HG02938 (cell line): Measurements from ENCODE around the gene IRS2.
"Not testable (repeated sequence)": the region's sequence is repeated elsewhere in the genome, so short reads cannot be mapped to it uniquely, and the experiment has no call there.

Experiments used
- ATAC-seq: cut with Tn5 transposase; IDR thresholded peaks from one replicate; pipeline ENCODE4 v1.9.1; 2021; ENCODE audit warnings: mild to moderate bottlenecking, moderate library complexity; ENCODE audit not compliant: unreplicated experiment

Gene IRS2

GRCh38 chr13:109786457-109787134 is at the start of gene IRS2:
Gene IRS2, minus strand, starts transcription at chr13:109786583. Its CDS starts 530 bp downstream, at chr13:109786053.
- ATAC-seq: peak; percentile 93

- no peak for ATAC-seq
Measured at GRCh38 chr13:109834973-109835720, 48.8 kb upstream of the IRS2 start.

- ATAC-seq: no peak
Measured at GRCh38 chr13:109833940-109834339, 47.6 kb upstream of the IRS2 start.

GRCh38 chr13:109833071-109833470 is 46.7 kb upstream of the IRS2 start:
- ATAC-seq: no peak

GRCh38 chr13:109828591-109829316 is 42.4 kb upstream of the IRS2 start:
- ATAC-seq: not testable (repeated sequence)

GRCh38 chr13:109823201-109823600 is 36.8 kb upstream of the IRS2 start:
- not testable (repeated sequence) for ATAC-seq

- ATAC-seq: no peak
Measured at GRCh38 chr13:109821103-109821502, 34.7 kb upstream of the IRS2 start.

GRCh38 chr13:109819874-109820273 is 33.5 kb upstream of the IRS2 start:
- ATAC-seq: no peak

GRCh38 chr13:109818886-109819285 is 32.5 kb upstream of the IRS2 start:
- ATAC-seq: no peak

- ATAC-seq: no peak
Measured at GRCh38 chr13:109817591-109818535, 31.5 kb upstream of the IRS2 start.

- ATAC-seq: no peak
Measured at GRCh38 chr13:109816808-109817203, 30.4 kb upstream of the IRS2 start.

GRCh38 chr13:109816112-109816807 is 29.9 kb upstream of the IRS2 start:
- no peak for ATAC-seq

GRCh38 chr13:109815651-109816050 is 29.3 kb upstream of the IRS2 start:
- ATAC-seq: no peak

GRCh38 chr13:109813663-109814062 is 27.3 kb upstream of the IRS2 start:
- no peak for ATAC-seq

GRCh38 chr13:109812382-109812781 is 26.0 kb upstream of the IRS2 start:
- ATAC-seq: no peak

- ATAC-seq: no peak
Measured at GRCh38 chr13:109810761-109811510, 24.6 kb upstream of the IRS2 start.

- no peak for ATAC-seq
Measured at GRCh38 chr13:109809216-109809932, 23.0 kb upstream of the IRS2 start.

- no peak for ATAC-seq
Measured at GRCh38 chr13:109807345-109807744, 21.0 kb upstream of the IRS2 start.

GRCh38 chr13:109804654-109805053 is 18.3 kb upstream of the IRS2 start:
- ATAC-seq: no peak
